Endothelial cell of umbilical vein (primary cell): ENCODE data around the gene CNTN2. TPM values are rescaled to one million over a fixed set of nuclear protein-coding genes. Genes with fewer than 3 reads are reported as not detected.

Experiments used
- BruUV-seq: library from RNA; stranded (reverse); fragments of 400-500 nt; replicated peaks from 2 replicates; lab custom pipeline; 2021; lab: Mats Ljungman, UMichigan
- CTCF ChIA-PET: fragments of 300-600, 350-600 bp; sonication (Branson Sonifier 250); formaldehyde crosslinking; loops from one replicate; lab custom pipeline; 2021; ENCODE audit warnings: antibody characterized with exemption, inconsistent platforms; lab: Charles Lee
- POLR2A ChIA-PET: fragments of 300-600, 350-600 bp; sonication (Branson Sonifier 250); formaldehyde crosslinking; loops from one replicate; lab custom pipeline; 2021; ENCODE audit warnings: antibody characterized with exemption, inconsistent platforms; lab: Charles Lee
- DNase-seq: peaks from one replicate; pipeline ENCODE4 v3.0.0-alpha.2; 2011; ENCODE audit warnings: low read depth, low spot score
- FAIRE-seq: peaks from 2 replicates; lab custom pipeline; 2011; peaks lifted over from hg19 to GRCh38; lab: Jason Lieb, UNC
- H2AFZ ChIP-seq: 2 replicates; pipeline ENCODE4 v1.6.0; 2012; ENCODE audit warnings: low read depth, low read length, control low read depth, inconsistent platforms
- H3K27ac ChIP-seq: 2 replicates; pipeline ENCODE4 v1.5.1; 2011; ENCODE audit warnings: low read depth, mild to moderate bottlenecking, control low read depth, low read length, moderate library complexity; ENCODE audit not compliant: insufficient read depth
- H3K27me3 ChIP-seq, 2 experiments: 2 replicates each; pipeline versions ENCODE4 v1.6.0 to v1.6.1; 2011; ENCODE audit warnings: low read length in 2 of 2, mixed read lengths in 1 of 2; ENCODE audit not compliant: control insufficient read depth in 2 of 2, insufficient read depth in 2 of 2
- H3K36me3 ChIP-seq, 2 experiments: 2 replicates in 1 of 2; 3 replicates in 1 of 2; pipeline ENCODE4 v1.5.1; 2011; ENCODE audit warnings: low read length in 2 of 2, mild to moderate bottlenecking in 1 of 2, moderate library complexity in 1 of 2; ENCODE audit not compliant: control insufficient read depth in 2 of 2, insufficient read depth in 2 of 2; ENCODE audit errors: extremely low read depth in 1 of 2
- H3K4me1 ChIP-seq: 3 replicates; pipeline ENCODE4 v1.5.1; 2011; ENCODE audit warnings: mild to moderate bottlenecking, low read length; ENCODE audit not compliant: control insufficient read depth, insufficient read depth; ENCODE audit errors: extremely low read depth
- H3K4me2 ChIP-seq: 2 replicates; pipeline ENCODE4 v1.6.1; 2011; ENCODE audit warnings: low read length, control low read depth, mixed read lengths; ENCODE audit not compliant: insufficient read depth
- H3K4me3 ChIP-seq, 3 experiments: fragments of 200-600 bp in 1 of 3; sonication (generic), shearing (Covaris generic) in 1 of 3; replicated peaks in 1 of 3; 2 replicates each; pipeline ENCODE4 v1.5.1; 2011 to 2016; ENCODE audit warnings: control low read depth in 3 of 3, low read length in 3 of 3, mild to moderate bottlenecking in 2 of 3, inconsistent platforms in 1 of 3, low read depth in 1 of 3, moderate library complexity in 1 of 3; ENCODE audit not compliant: insufficient read depth in 1 of 3
- H3K79me2 ChIP-seq: 2 replicates; pipeline ENCODE4 v1.6.0; 2012; ENCODE audit warnings: low read length, inconsistent platforms; ENCODE audit not compliant: control insufficient read depth, insufficient read depth
- H3K9ac ChIP-seq: replicated peaks from 2 replicates; pipeline ENCODE3; 2011; ENCODE audit warnings: low read length, control low read depth; ENCODE audit not compliant: insufficient read depth; ENCODE audit errors: extremely low read depth
- H3K9me1 ChIP-seq: replicated peaks from 3 replicates; pipeline ENCODE4 v1.6.0; 2011; ENCODE audit warnings: mild to moderate bottlenecking, low read length; ENCODE audit not compliant: control insufficient read depth, insufficient read depth; ENCODE audit errors: extremely low read depth
- H3K9me3 ChIP-seq: replicated peaks from 2 replicates; pipeline ENCODE4 v1.5.1; 2012; ENCODE audit warnings: low read length, inconsistent platforms; ENCODE audit not compliant: control insufficient read depth, insufficient read depth
- H4K20me1 ChIP-seq: replicated peaks from 2 replicates; pipeline ENCODE3; 2011; ENCODE audit warnings: mild to moderate bottlenecking, low read length; ENCODE audit not compliant: control insufficient read depth, insufficient read depth; ENCODE audit errors: extremely low read depth
- CTCF ChIP-seq, 2 donors: IDR thresholded peaks; 1 replicate in 1 of 2; 2 replicates in 1 of 2; pipeline ENCODE4 v1.5.1; 2011; ENCODE audit warnings: low read length in 2 of 2, mild to moderate bottlenecking in 2 of 2, moderate library complexity in 2 of 2, control low read depth in 1 of 2, inconsistent platforms in 1 of 2, low read depth in 1 of 2; ENCODE audit not compliant: insufficient read depth in 1 of 2; ENCODE audit errors: extremely low read depth in 1 of 2
- EZH2 ChIP-seq: IDR thresholded peaks from 2 replicates; pipeline ENCODE4 v1.6.1; 2012; ENCODE audit warnings: borderline replicate concordance, low read depth, mild to moderate bottlenecking, moderate library complexity, low read length, inconsistent platforms; ENCODE audit not compliant: severe bottlenecking
- FOS ChIP-seq: IDR thresholded peaks from 2 replicates; pipeline ENCODE4 v1.6.1; 2011; ENCODE audit warnings: mild to moderate bottlenecking, low read length, moderate library complexity, borderline replicate concordance; ENCODE audit not compliant: insufficient read depth
- GATA2 ChIP-seq: IDR thresholded peaks from 2 replicates; pipeline ENCODE4 v1.7.0; 2011; ENCODE audit warnings: low read depth, mild to moderate bottlenecking, moderate library complexity, mixed read lengths, low read length; ENCODE audit not compliant: insufficient read length, insufficient read depth
- JUN ChIP-seq: IDR thresholded peaks from 2 replicates; pipeline ENCODE4 v1.6.1; 2011; ENCODE audit warnings: borderline replicate concordance, low read depth; ENCODE audit not compliant: insufficient read length, insufficient read depth
- MAX ChIP-seq: IDR thresholded peaks from 2 replicates; pipeline ENCODE4 v1.6.1; 2011; ENCODE audit not compliant: insufficient read depth, insufficient read length
- MYC ChIP-seq: IDR thresholded peaks from one replicate; pipeline ENCODE4 v1.6.1; 2011; ENCODE audit warnings: mild to moderate bottlenecking, low read depth, low read length
- POLR2A ChIP-seq: IDR thresholded peaks from 2 replicates; pipeline ENCODE4 v1.6.1; 2012; ENCODE audit warnings: low read depth, mild to moderate bottlenecking, control low read depth, low read length
- POLR2AphosphoS5 ChIP-seq: IDR thresholded peaks from 2 replicates; pipeline ENCODE4 v1.6.1; 2012; ENCODE audit warnings: low read depth, mild to moderate bottlenecking, control low read depth, low read length, moderate library complexity; ENCODE audit not compliant: insufficient read depth
- dilution Hi-C: fragments of 300-500 bp; cut with MboI; formaldehyde crosslinking; loops from one replicate; pipeline ENCODE4 v1.15.0; 2019; ENCODE audit warnings: low sequenced_read_pairs; ENCODE audit not compliant: extremely low pct_ligation_motif_present
- intact Hi-C: fragments of 100-400 bp; cut with micrococcal nuclease; formaldehyde crosslinking; loops from one replicate; pipeline ENCODE4 v1.10.0; 2022
- polyA plus RNA-seq, 4 experiments: library from polyadenylated mRNA; depleted of rRNA in 3 of 4; stranded (reverse) in 3 of 4; unstranded in 1 of 4; fragments of >200 nt; gene quantifications; 2 replicates each; pipeline versions ENCODE4 v1.2.1 to v1.2.3, GENCODE V29; 2011 to 2012; ENCODE audit warnings: missing spikeins in 1 of 4
- total RNA-seq: library from RNA; stranded (reverse); gene quantifications from 2 replicates; pipeline ENCODE4 v1.2.3, GENCODE V29; 2021

Gene CNTN2
- total and polyA plus RNA-seq, 2 donors (not counting 3 experiments of a cell fraction or from before 2014, with no cell fraction given), result not detected

- no TSS peak for BruUV-seq
- no peak for DNase-seq
- Histone ChIP-seq H3K4me2 (no peak overlapping the region), H3K9ac (no peak overlapping the region), H3K9me3 (no peaks in the 10 kb centered on the region), H3K4me1 (no peaks in the 10 kb centered on the region), H3K27ac (no peak overlapping the region), H3K27me3 (peaks cover 0 to 3% of the 10 kb centered on the region in 2 experiments), H4K20me1 (no peaks in the 10 kb centered on the region), H3K4me3 (no peak overlapping the region), H3K36me3 (no peaks in the 10 kb centered on the region), H3K79me2 (no peaks in the 10 kb centered on the region), H2AFZ (no peak overlapping the region), H3K9me1 (no peaks in the 10 kb centered on the region)
- POLR2A ChIA-PET, result no interaction called here
- no peak for FAIRE-seq
- TF ChIP-seq FOS (no peak), JUN (no peak), POLR2AphosphoS5 (no peak), EZH2 (no peak), POLR2A (no peak), CTCF (IDR thresholded peaks at IDR 0.05; ENCODE audit: extremely low read depth in 1 of 2, insufficient read depth in 1 of 2, low read depth in 1 of 2, low read length in 2 of 2) (no peak), MYC (no peak), MAX (no peak), GATA2 (no peak)
- dilution Hi-C loops (no loop called here), intact Hi-C loops (no loop called here)
- CTCF ChIA-PET, result no interaction called here
Measured at GRCh38 chr1:205013683-205014367, 29.2 kb upstream of the CNTN2 start.
